CD4-positive, alpha-beta T cell treated with Interleukin-1 beta for 1 hour (primary cell): Measurements from ENCODE around the gene PRKCB.

Source experiments
- DNase-seq, 2 donors: peaks; one replicate each; pipeline ENCODE4 v3.0.0-alpha.2; 2020 to 2022

The PRKCB gene

GRCh38 chr16:23945243-23945642, 109.5 kb downstream of the PRKCB start:
- DNase-seq, result no peak

DNA sequence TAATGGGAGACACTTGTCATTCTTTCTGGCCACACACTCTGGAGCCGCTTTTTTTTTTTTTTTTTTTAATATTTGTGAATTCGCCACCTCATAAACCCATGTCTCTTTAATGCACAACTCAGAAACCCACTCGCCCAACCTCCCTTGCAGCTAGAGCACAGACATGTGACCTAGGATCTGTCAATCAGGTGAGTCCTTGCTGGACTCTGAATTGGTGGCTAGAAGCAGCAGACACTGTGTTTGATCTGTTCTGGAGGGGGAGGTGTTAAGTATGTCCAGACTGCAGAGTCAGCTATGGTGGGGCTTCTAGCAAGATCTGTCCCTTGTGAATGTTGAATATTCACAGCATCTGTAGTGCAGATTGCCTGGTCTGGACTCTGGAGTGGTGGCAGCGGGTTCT, 112.1 kb downstream of the PRKCB start:
- no peak for DNase-seq

DNA sequence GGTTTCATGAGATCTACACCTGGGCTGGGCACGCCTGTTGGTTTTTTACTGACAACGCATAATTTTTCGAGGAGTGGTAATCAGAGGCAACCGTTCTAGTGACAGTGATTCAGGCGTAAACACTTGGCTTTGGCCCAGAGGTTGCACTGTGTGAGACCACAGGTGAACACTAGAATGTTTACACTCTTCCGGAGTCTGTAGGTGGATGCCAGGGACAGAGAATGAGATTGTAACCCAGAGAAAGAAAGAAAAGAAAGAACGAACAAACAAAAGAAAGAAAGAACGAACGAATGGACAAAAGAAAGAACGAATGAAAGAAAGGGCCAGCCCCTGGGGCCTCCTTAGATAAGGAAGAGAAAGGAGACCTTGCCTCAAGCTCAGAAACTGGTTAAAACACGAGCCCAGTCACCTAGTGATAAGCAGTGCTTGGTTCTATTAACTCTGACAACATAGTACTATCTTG, 113.2 kb downstream of the PRKCB start:
- peak; percentile 52 to 66 for DNase-seq

DNA sequence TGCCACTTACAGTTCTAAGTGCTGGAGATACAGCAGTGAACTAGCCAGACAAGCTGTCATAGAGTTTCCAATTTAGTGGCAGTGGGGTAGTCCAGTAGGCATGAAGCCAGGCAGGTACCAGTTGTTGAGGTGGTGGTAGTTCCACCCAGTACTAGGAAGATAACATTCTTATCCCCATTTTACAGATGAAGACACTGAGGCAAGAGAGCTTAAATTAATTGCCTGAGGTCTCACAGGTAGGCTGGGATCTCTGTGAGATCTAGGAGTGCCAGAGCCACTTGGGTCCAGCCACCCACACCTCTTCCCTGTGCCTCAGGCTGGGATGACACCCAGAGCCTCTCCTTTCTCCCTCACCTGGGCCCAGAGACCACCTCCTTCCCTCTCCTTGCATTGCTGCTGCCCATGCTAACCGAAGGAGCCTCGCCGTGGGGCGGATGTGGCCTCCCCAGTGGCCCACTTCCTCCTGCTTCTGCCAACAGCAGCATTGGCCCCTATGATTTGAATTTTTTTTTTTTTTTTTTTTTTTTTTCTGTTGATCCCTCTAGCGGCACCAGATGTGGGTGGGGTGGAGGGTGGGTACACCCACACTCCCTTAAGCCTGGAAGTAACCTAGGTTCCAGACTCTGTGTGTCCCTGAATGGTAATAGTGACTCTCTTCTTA, 114.0 kb downstream of the PRKCB start:
- peak; percentile 71 to 76 for DNase-seq

DNA sequence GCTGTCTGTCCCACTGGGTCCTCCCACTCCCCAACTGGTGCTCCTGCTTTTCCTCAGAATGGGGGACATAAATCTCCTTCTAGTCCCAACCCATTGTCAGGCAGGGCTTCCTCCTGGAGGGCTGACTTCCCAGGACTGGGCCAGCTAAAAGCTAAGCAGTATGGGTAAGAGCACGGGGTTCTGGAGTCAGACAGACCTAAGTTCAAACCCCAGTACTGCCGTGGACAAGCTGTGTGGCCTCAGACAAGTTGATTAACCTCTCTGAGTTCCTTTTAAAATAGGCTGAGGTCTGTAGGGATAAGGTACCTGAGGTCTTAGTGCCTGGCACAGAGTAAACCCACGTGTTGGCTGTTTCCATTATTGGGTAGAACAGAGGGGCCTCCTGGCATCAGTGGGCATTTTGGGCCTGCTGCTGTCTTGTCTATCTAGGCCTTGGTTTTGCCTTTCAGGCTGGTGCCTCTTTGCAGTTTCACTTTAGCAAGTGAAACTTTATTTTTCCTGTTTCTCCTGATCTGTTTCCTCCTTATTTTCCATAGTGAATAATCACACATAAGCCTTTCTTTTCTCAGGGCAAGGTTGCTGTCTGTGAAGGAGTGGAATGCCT, 114.6 kb downstream of the PRKCB start:
- DNase-seq, result no peak

- DNase-seq, result no peak
Measured at GRCh38 chr16:23950898-23951297, 115.1 kb downstream of the PRKCB start.

GRCh38 chr16:23952128-23952970, 116.6 kb downstream of the PRKCB start:
- DNase-seq, result peak in 1 of 2 donors; percentile 17

DNA sequence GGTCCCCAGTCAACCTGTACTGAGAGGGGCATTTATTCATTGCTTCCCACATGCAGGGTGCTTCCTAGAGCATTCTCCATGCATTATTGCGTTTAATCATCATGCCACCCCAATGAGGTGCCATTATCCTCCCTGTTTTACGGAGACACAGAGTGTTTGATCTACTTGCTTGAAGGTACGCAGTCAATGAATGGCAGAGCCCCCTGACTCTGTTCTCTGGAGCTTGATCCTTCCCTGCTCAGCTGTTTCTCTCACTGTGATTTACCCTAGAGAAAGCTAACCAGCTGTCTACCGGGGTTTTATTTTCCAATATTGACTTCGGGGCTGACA, 117.2 kb downstream of the PRKCB start:
- no peak for DNase-seq

- DNase-seq, result no peak
Measured at GRCh38 chr16:23953476-23953875, 117.7 kb downstream of the PRKCB start.

- no peak for DNase-seq
Measured at GRCh38 chr16:23955088-23955487, 119.3 kb downstream of the PRKCB start.

- no peak for DNase-seq
Measured at GRCh38 chr16:23957287-23957686, 121.5 kb downstream of the PRKCB start.

DNA sequence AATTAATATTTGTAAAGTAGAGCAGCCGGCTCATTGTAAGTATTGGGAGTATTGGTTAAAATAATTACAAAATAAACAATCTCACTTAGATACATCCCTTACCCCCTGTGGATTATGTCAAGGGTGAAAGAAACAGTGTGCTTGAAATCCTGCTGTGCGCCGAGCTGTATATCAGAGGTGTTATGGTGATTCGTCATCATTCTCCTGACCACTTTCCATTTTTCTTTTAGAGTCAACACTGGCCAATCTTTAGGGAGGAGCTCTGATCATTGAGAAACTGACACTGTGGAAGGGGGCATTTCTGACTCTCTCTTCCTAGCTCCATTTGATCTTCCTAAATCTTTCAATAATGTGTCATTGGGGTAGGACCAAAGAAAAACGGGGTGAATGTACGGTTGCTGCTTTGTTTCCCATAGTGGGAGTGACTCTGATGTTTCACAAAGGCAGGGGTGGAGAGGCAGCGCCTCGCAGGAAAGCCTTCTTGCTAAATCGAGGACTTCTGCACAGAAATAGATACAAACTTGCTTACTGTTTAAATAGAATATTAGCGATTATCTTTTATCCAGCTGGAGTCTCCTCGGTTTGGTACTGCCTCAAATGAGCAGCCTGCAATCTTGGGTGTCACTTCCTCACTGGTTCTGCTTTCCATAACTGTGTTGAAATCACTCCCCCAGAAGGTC, 123.4 kb downstream of the PRKCB start:
- peak in 1 of 2 donors; percentile 15 for DNase-seq

- no peak for DNase-seq
Measured at GRCh38 chr16:23959752-23960072, 123.9 kb downstream of the PRKCB start.

GRCh38 chr16:23960081-23960885, 124.5 kb downstream of the PRKCB start:
- no peak for DNase-seq

DNA sequence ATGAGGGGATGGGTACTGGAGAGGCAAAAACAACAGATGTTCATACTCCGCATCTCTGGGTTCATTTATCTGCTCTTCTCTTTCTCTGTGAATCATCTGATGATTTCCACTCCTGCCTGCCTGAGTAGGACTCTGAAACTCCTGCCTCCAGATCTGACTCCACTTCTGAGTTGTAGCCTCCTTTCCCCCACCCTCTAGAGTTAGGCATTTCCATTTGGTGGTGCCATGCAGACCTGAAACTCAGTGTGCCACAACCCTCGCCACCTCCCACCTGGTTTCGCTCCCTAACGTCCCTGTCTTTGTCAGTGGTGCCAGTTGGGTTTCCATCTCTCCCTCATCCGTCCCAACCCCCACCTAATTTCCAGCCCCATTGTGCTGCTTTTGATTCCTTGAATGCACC, 126.2 kb downstream of the PRKCB start:
- no peak for DNase-seq

GRCh38 chr16:23964136-23964535, 128.4 kb downstream of the PRKCB start:
- DNase-seq, result no peak

- DNase-seq, result no peak
Measured at GRCh38 chr16:23965137-23965733, 129.5 kb downstream of the PRKCB start.

DNA sequence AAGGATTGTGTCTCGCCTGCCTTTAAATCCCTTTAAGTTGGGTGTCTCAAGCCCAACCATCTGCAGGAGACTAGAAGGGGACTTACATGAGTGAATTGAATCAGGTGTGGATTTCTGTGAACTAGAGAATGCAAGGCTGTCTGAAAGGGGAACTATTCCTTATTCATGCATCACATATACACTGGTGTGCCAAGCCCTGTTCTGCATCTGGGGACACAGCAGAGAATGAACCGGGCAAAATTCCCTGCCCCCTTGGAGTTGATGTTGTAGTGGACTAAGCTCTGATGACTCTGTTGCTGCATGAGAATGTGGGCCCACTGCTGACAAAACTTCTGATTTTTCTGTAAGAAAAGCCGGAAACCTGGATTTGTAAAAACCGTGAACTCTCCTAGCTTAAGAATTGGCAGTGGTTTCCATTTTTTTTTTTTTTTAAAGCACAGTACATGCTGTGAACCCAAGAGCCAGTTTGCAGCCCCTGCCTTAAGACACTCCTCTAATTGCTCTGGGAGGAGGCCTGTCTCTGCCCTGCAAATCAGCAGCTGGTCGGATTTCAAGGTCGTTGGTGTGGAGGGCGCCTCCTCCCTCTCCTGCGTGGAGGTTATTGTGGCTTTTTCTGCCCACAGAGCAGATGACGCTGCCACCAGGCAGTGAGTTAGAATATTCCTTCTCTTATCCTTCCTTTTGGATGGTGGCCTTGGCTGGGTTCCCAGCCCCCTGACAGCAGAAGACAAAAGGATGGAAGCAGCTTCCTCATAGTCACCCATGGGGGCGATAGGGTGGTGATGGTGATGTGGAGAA, 131.0 kb downstream of the PRKCB start:
- DNase-seq, result no peak

DNA sequence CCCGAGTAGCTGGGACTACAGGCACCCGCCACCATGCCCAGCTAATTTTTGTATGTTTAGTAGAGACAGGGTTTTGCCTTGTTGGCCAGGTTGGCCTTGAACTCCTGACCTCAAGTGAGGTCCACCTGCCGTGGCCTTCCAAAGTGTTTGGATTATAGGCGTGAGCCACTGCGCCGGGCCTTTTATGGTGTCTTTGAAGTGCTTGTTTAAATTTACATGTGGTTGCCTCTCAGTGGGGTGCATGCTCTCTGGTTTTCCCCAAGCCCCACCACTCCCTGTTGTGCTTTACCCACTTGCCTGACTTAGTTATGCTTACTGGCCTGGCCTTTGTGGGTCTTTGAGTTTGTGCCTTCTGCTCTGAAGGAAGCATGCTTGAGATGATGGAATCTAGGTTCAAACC, 132.0 kb downstream of the PRKCB start:
- no peak for DNase-seq

- DNase-seq, result no peak
Measured at GRCh38 chr16:23968176-23968575, 132.4 kb downstream of the PRKCB start.
